Ovary (tissue), 1 donor: ENCODE measurements around the gene ANKRD18A.

ENCODE experiments used
- EP300 ChIP-seq: sonication (generic); formaldehyde crosslinking; IDR thresholded peaks from one replicate; pipeline ENCODE4 v1.6.1; 2017; ENCODE audit warnings: antibody characterized with exemption
- POLR2A ChIP-seq: fragments of 450-650 bp; IDR thresholded peaks from one replicate; pipeline ENCODE4 v1.6.1; 2017; ENCODE audit warnings: antibody characterized with exemption, mild to moderate bottlenecking, moderate library complexity

GRCh38 chr9:38668791-38669466 lies 48.5 kb upstream of the ANKRD18A start:
- TF ChIP-seq EP300 = no peak
- no peak for TF ChIP-seq POLR2A
